Body of pancreas (tissue), 4 donors: ENCODE data around the gene UGT1A4. TPM values are rescaled to one million over a fixed set of nuclear protein-coding genes. Genes with fewer than 3 reads are reported as not detected.
"Not testable (repeated sequence)": the region's sequence is repeated elsewhere in the genome, so short reads cannot be mapped to it uniquely, and the experiment has no call there.

Experiments
- ATAC-seq: fragments of 150-250 bp; one replicate; pipeline ENCODE4 v1.9.1; 2016
- DNase-seq, 4 donors: peaks; one replicate each; pipeline ENCODE4 v3.0.0-alpha.2; 2019
- H3K27ac ChIP-seq, 4 donors: fragments of 200-600 bp; sonication (generic); 1 replicate in 3 of 4; 2 replicates in 1 of 4; pipeline versions ENCODE4 v1.5.1 to v1.6.1; 2016 to 2019; ENCODE audit warnings: mild to moderate bottlenecking in 1 of 4, mixed read lengths in 1 of 4, moderate library complexity in 1 of 4
- H3K27me3 ChIP-seq, 2 donors: fragments of 200-600 bp; sonication (generic); one replicate each; pipeline ENCODE4 v1.6.0; 2016; ENCODE audit warnings: mild to moderate bottlenecking in 1 of 2
- H3K36me3 ChIP-seq, 2 donors: fragments of 200-600 bp; sonication (generic); replicated peaks in 1 of 2; 2 replicates each; pipeline ENCODE4 v1.5.1; 2016; ENCODE audit warnings: low read depth in 2 of 2; ENCODE audit not compliant: insufficient read depth in 1 of 2
- H3K4me1 ChIP-seq: fragments of 200-600 bp; sonication (generic); one replicate; pipeline ENCODE4 v1.6.0; 2016
- H3K4me3 ChIP-seq, 2 donors: fragments of 200-600 bp; sonication (generic); 1 replicate in 1 of 2; 2 replicates in 1 of 2; pipeline ENCODE4 v1.5.1; 2016 to 2019
- H3K9me3 ChIP-seq, 3 donors: fragments of 200-600 bp; sonication (generic); 1 replicate in 2 of 3; 2 replicates in 1 of 3; pipeline ENCODE4 v1.5.1; 2016
- POLR2A ChIP-seq, 3 donors: fragments of 450-650 bp; IDR thresholded peaks; one replicate each; pipeline ENCODE4 v1.6.1; 2016; ENCODE audit warnings: antibody characterized with exemption in 3 of 3, mild to moderate bottlenecking in 2 of 3
- WGBS, 2 donors: methylation state at CpG; one replicate each; pipeline ENCODE4 v1.1.5; 2017; 5-methylcytosine and 5-hydroxymethylcytosine counted together
- intact Hi-C: fragments of 100-400 bp; cut with DNase I; formaldehyde crosslinking; loops from one replicate; pipeline ENCODE4 v1.15.1; 2023
- total RNA-seq, 2 donors: library from RNA; depleted of rRNA; stranded (reverse); fragments of >200 nt; gene quantifications; one replicate each; pipeline ENCODE4 v1.1.0, GENCODE V29; 2016
- TF ChIP-seq, protein P1 (sequence below), 7 experiments: fragments of 450-650 bp in 4 of 7; fragments of 200-600 bp in 3 of 7; sonication (generic) in 3 of 7; IDR thresholded peaks; one replicate each; pipeline ENCODE4 v1.5.1; 2016 to 2019; ENCODE audit warnings: antibody characterized with exemption in 7 of 7

UGT1A4 gene
- total RNA-seq, 2 donors from 2014 or later, result 3.3 TPM; not detected in 1

GRCh38 chr2:233698740-233699139, 19.8 kb upstream of the UGT1A4 start:
- no peaks in the 10 kb centered on the region for H3K36me3 ChIP-seq
- H3K9me3 ChIP-seq, result no peaks in the 10 kb centered on the region
- H3K4me1 ChIP-seq, result peaks cover 11% of the 10 kb centered on the region
- WGBS, 2 donors, result 88 to 96% methylated on average over 4 of the region's 4 CpGs
- TF ChIP-seq, protein P1, sequence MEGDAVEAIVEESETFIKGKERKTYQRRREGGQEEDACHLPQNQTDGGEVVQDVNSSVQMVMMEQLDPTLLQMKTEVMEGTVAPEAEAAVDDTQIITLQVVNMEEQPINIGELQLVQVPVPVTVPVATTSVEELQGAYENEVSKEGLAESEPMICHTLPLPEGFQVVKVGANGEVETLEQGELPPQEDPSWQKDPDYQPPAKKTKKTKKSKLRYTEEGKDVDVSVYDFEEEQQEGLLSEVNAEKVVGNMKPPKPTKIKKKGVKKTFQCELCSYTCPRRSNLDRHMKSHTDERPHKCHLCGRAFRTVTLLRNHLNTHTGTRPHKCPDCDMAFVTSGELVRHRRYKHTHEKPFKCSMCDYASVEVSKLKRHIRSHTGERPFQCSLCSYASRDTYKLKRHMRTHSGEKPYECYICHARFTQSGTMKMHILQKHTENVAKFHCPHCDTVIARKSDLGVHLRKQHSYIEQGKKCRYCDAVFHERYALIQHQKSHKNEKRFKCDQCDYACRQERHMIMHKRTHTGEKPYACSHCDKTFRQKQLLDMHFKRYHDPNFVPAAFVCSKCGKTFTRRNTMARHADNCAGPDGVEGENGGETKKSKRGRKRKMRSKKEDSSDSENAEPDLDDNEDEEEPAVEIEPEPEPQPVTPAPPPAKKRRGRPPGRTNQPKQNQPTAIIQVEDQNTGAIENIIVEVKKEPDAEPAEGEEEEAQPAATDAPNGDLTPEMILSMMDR (IDR thresholded peaks at IDR 0.05), result no peak
- no peak for TF ChIP-seq POLR2A (IDR thresholded peaks at IDR 0.05)
- DNase-seq (no peak), ATAC-seq (no peak)
- H3K4me3 ChIP-seq, result no peak overlapping the region
- H3K27me3 ChIP-seq, result no peaks in the 10 kb centered on the region
- no peak overlapping the region for H3K27ac ChIP-seq
- intact Hi-C loops, result no loop called here

DNA sequence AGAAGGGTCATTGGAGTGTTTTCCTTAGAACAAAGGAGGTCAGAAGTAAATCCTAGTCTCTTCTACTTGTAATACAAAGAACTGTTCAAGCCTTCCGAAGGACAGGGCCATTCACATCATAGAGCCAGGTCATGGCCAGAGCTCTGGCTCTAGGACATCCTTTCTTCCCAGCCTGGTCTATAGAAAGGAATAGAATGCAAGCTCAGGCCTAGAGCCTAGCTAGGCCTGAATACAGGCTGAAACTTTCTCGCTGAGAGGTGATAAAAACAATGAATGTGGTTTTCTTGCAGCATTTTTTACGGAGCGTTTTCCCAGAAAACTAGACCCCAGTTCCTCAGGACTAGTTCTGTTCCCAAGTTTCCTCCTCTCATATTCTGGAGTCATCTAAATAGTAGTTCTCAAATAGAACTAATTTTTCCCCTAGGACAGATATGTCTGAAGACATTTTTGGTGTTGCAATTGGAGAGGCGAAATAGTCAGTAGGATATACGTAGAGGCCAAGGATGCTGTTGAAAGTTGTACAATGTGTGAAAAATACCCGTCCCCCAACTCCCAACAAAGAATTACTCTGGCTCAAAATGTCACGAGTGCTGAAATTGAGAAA, 19.0 kb upstream of the UGT1A4 start:
- Histone ChIP-seq H3K27ac (peak overlapping the region in 3 of 4 donors; percentile 56 to 68 (median 57)), H3K4me1 (peaks cover 11% of the 10 kb centered on the region), H3K27me3 (no peaks in the 10 kb centered on the region), H3K36me3 (no peaks in the 10 kb centered on the region), H3K4me3 (no peak overlapping the region), H3K9me3 (no peaks in the 10 kb centered on the region)
- TF ChIP-seq POLR2A (IDR thresholded peaks at IDR 0.05), result no peak
- TF ChIP-seq, protein P1 (IDR thresholded peaks at IDR 0.05), result no peak
- DNase-seq (no peak), ATAC-seq (no peak)
- intact Hi-C loops, result no loop called here
- 88% methylated on average over 8 of the region's 8 CpGs for WGBS, 2 donors

DNA sequence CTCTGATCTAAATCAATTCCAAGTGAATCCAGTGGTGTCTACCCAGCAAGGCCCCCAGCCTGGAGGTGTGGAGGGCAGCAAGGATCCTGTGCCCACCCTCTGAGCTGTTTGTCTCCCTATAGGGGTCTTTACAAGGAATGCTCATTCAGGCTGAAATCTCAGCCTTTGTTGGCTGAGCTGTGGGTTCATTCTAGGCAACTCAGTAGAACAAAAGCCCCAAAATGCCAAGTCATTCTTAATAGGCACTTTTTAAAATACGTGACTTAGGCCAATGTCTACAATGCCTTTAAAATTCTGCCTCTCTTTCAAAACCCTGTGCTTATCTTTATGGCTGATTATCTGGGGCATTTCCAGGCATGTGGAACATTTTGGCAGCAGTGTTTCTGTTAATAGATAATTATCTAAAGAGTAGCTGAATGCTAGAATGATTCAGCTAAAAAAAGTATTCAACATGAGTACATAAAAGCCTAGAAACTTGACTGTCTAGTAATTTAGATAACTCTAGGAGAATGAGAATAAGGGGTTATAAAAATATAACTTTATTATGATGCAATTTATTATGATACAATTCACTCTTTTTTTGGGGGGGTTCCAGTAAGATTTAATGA, 18.4 kb upstream of the UGT1A4 start:
- 9 to 11% methylated on average over 1 of the region's 1 CpG for WGBS, 2 donors
- intact Hi-C loops, result no loop called here
- H3K27ac ChIP-seq, result peak overlapping the region in 3 of 4 donors; percentile 56 to 68 (median 57)
- TF ChIP-seq POLR2A (IDR thresholded peaks at IDR 0.05), result no peak
- TF ChIP-seq, protein P1 (IDR thresholded peaks at IDR 0.05), result no peak
- peak; percentile 100 for ATAC-seq
- H3K27me3 ChIP-seq, result no peaks in the 10 kb centered on the region
- H3K4me1 ChIP-seq, result peaks cover 11% of the 10 kb centered on the region
- peak; percentile 37 to 75 (median 63) for DNase-seq
- H3K4me3 ChIP-seq, result no peak overlapping the region
- H3K36me3 ChIP-seq, result no peaks in the 10 kb centered on the region
- no peaks in the 10 kb centered on the region for H3K9me3 ChIP-seq

- H3K4me1 ChIP-seq, result peaks cover 14% of the 10 kb centered on the region
- DNase-seq, intact Hi-C loops, H3K27me3 ChIP-seq, H3K4me3 ChIP-seq, H3K27ac ChIP-seq, H3K9me3 ChIP-seq, H3K36me3 ChIP-seq, ATAC-seq: not testable (repeated sequence)
- 73 to 95% methylated on average over 5 of the region's 5 CpGs for WGBS, 2 donors
These were observed 17.7 kb upstream of the UGT1A4 start for GRCh38 chr2:233700842-233701241.

DNA sequence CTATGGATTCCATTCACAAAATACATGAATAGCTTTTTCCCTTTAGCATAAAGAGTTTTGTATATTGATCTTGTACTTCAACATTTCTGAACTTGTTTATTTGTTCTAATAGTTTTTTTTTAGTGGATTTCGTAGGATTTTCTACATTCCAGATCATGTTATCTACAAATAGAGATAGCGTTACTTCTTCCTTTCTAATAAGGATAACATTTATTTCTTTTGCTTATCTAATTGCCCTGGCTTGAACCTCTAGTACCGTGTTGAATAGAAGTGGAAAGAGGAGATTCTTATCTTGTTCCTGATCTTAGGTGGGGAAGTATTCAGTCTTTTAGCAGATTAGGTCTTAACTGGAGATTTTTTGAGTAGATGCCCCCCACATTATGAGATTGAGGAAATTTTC, 16.3 kb upstream of the UGT1A4 start:
- peaks cover 25% of the 10 kb centered on the region for H3K4me1 ChIP-seq
- DNase-seq (no peak), ATAC-seq (no peak)
- TF ChIP-seq POLR2A (IDR thresholded peaks at IDR 0.05), result no peak
- WGBS, 2 donors, result 43 to 47% methylated on average over 3 of the region's 3 CpGs
- intact Hi-C loops, result no loop called here
- no peaks in the 10 kb centered on the region for H3K9me3 ChIP-seq
- H3K27me3 ChIP-seq, result no peaks in the 10 kb centered on the region
- H3K27ac ChIP-seq, result no peak overlapping the region
- no peaks in the 10 kb centered on the region for H3K36me3 ChIP-seq
- H3K4me3 ChIP-seq, result no peak overlapping the region
